ENCODE measurements around the gene WDFY1. TPM values are rescaled to one million over a fixed set of nuclear protein-coding genes. Genes with fewer than 3 reads are reported as not detected.

The WDFY1 gene
- total RNA-seq, 2 experiments from 2014 or later = 33.3 to 45.3 TPM

DNA sequence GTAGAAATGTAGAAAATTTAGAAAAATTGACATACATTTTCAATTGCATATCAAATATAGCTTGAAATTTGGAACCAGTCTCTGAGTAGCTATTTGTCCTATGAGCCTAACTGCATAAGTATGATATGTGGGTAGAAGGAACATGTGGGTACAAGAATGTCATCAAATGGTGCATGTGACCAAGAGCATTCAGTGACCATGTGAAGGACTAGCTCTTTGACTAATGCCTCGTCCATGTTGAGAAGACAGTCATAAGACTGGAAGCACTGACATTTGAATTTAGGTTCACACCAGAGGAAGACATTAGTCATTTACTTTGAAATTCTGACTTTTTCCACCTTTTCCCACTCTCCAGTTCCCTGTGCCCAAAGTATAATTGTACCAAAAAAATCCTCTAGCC is 24.7 kb upstream of the WDFY1 start:
- POLR2A ChIA-PET = interaction anchor here (0.7 to 2.4 kb wide), 7 partner anchors 8 to 432 kb away, joined by 3 to 8 read pairs (median 4); partner anchors contain the start of gene FAM124B
- no peak overlapping the region for H3K27ac ChIP-seq (ENCODE audit: low read depth, low read length, poor library complexity, severe bottlenecking)

DNA sequence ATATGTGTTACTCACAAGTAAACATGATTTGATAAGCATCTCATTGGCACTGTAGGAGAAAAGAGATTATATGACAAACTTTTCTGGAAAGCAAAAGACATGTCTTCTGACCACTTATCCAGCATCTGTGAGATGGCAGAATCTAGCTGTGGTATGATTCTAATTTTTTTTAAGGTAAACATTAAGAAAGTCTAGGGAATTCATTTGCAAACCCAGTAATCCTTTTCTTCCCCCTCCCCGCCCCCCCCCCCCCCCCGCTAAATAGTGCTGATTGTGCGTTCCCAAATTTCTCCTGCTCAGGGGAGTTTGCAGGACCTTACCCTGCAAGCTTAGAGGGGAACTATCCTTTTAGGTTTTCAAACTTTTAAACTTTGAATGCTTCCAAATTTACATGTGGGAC is 24.2 kb upstream of the WDFY1 start:
- Histone ChIP-seq H3K4me2 (ENCODE audit: low read length) (no peak overlapping the region), H3K4me3 (ENCODE audit: low read depth, low read length, poor library complexity, severe bottlenecking) (no peak overlapping the region), H3K4me1 (ENCODE audit: insufficient read depth, low read length, poor library complexity, severe bottlenecking) (no peaks in the 10 kb centered on the region), H3K27ac (ENCODE audit: low read depth, low read length, poor library complexity, severe bottlenecking) (no peak overlapping the region), H4K20me1 (ENCODE audit: insufficient read depth, low read length) (no peaks in the 10 kb centered on the region), H2AFZ (ENCODE audit: low read length) (no peak overlapping the region), H3K36me3 (ENCODE audit: insufficient read depth, low read length) (peaks cover 60% of the 10 kb centered on the region), H3K9me2 (ENCODE audit: insufficient read depth, low read length) (no peaks in the 10 kb centered on the region), H3K79me2 (ENCODE audit: insufficient read depth, low read depth, low read length) (peaks cover 15% of the 10 kb centered on the region; the same call in 1 of the 2 replicates), H3K9me3 (ENCODE audit: low read length) (no peaks in the 10 kb centered on the region)
- intact Hi-C loops (cut with micrococcal nuclease; ENCODE audit: unreplicated experiment) = no loop called here
- TF ChIP-seq EZH2phosphoT487 (IDR thresholded peaks at IDR 0.05; ENCODE audit: borderline replicate concordance, low read depth, low read length) = no peak
- BruUV-seq (replicated peaks) = no TSS peak
- CTCF ChIA-PET (ENCODE audit: unreplicated experiment) = interaction anchor here (1.1 to 1.7 kb wide), 3 partner anchors 8 to 315 kb away, joined by 4 to 6 read pairs (median 5); no protein-coding TSS in a partner anchor
- DNase-seq (ENCODE audit: low spot score) = no peak
- POLR2A ChIA-PET = interaction anchor here (0.7 to 2.4 kb wide), 4 partner anchors 11 to 314 kb away, joined by 3 to 8 read pairs (median 6); no protein-coding TSS in a partner anchor

More for the DNA sequence above, 24.7 kb upstream of the WDFY1 start:
- TF ChIP-seq, protein P1, sequence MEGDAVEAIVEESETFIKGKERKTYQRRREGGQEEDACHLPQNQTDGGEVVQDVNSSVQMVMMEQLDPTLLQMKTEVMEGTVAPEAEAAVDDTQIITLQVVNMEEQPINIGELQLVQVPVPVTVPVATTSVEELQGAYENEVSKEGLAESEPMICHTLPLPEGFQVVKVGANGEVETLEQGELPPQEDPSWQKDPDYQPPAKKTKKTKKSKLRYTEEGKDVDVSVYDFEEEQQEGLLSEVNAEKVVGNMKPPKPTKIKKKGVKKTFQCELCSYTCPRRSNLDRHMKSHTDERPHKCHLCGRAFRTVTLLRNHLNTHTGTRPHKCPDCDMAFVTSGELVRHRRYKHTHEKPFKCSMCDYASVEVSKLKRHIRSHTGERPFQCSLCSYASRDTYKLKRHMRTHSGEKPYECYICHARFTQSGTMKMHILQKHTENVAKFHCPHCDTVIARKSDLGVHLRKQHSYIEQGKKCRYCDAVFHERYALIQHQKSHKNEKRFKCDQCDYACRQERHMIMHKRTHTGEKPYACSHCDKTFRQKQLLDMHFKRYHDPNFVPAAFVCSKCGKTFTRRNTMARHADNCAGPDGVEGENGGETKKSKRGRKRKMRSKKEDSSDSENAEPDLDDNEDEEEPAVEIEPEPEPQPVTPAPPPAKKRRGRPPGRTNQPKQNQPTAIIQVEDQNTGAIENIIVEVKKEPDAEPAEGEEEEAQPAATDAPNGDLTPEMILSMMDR (conservative IDR thresholded peaks at IDR 0.05; ENCODE audit: low read length) = no peak
- Histone ChIP-seq H3K9me2 (ENCODE audit: insufficient read depth, low read length) (no peaks in the 10 kb centered on the region), H3K4me3 (ENCODE audit: low read depth, low read length, poor library complexity, severe bottlenecking) (no peak overlapping the region), H2AFZ (ENCODE audit: low read length) (no peak overlapping the region), H3K36me3 (ENCODE audit: insufficient read depth, low read length) (peaks cover 55% of the 10 kb centered on the region), H4K20me1 (ENCODE audit: insufficient read depth, low read length) (no peaks in the 10 kb centered on the region), H3K9me3 (ENCODE audit: low read length) (no peaks in the 10 kb centered on the region), H3K79me2 (ENCODE audit: insufficient read depth, low read depth, low read length) (peaks cover 10% of the 10 kb centered on the region; the same call in 1 of the 2 replicates), H3K4me1 (ENCODE audit: insufficient read depth, low read length, poor library complexity, severe bottlenecking) (no peaks in the 10 kb centered on the region), H3K4me2 (ENCODE audit: low read length) (no peak overlapping the region)
- intact Hi-C loops (cut with micrococcal nuclease; ENCODE audit: unreplicated experiment) = loop anchor here (1.0 to 5.0 kb wide), 2 partner anchors 314 to 682 kb away; no protein-coding TSS in a partner anchor
- CTCF ChIA-PET (ENCODE audit: unreplicated experiment) = interaction anchor here (0.6 to 1.7 kb wide), 4 partner anchors 8 to 314 kb away, joined by 3 to 6 read pairs (median 4); no protein-coding TSS in a partner anchor
- no TSS peak for BruUV-seq (replicated peaks)
- no peak for DNase-seq (ENCODE audit: low spot score)

DNA sequence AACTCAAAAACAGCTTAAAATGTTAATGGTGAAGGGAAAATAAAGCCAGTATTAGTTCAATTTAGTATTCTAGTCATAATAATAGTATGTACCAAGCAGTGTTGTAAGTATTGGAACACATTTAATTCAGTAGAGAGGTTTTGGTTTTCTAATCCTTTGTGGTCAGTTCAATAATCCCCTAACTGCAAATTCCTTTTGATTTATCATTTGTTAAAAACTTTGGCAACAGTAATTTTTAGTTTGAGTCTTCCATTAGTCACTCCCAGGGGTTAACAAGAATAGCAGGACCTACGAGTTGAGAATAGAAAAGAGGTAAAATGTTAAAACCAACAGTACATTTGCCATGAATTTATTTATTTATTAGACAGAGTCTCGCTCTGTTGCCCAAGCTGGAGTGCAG is 22.8 kb upstream of the WDFY1 start:
- H3K4me1 ChIP-seq (ENCODE audit: insufficient read depth, low read length, poor library complexity, severe bottlenecking) = peaks cover 6% of the 10 kb centered on the region
- no peak for TF ChIP-seq EZH2phosphoT487 (IDR thresholded peaks at IDR 0.05; ENCODE audit: borderline replicate concordance, low read depth, low read length)
- TF ChIP-seq, protein P1 (conservative IDR thresholded peaks at IDR 0.05; ENCODE audit: low read length) = no peak
- CTCF ChIA-PET (ENCODE audit: unreplicated experiment) = no interaction called here
- intact Hi-C loops (cut with micrococcal nuclease; ENCODE audit: unreplicated experiment) = no loop called here
- POLR2A ChIA-PET = interaction anchor here (0.6 to 1.2 kb wide), 4 partner anchors 10 to 903 kb away, joined by 3 to 4 read pairs (median 4); partner anchors contain the start of gene MRPL44
- H3K4me3 ChIP-seq (ENCODE audit: low read depth, low read length, poor library complexity, severe bottlenecking) = no peak overlapping the region
- H3K79me2 ChIP-seq (ENCODE audit: insufficient read depth, low read depth, low read length) = peaks cover 28% of the 10 kb centered on the region
- BruUV-seq (replicated peaks) = no TSS peak
- no peaks in the 10 kb centered on the region for H3K9me2 ChIP-seq (ENCODE audit: insufficient read depth, low read length)
- H3K36me3 ChIP-seq (ENCODE audit: insufficient read depth, low read length) = peaks cover 73% of the 10 kb centered on the region
- no peaks in the 10 kb centered on the region for H4K20me1 ChIP-seq (ENCODE audit: insufficient read depth, low read length)
- no peak overlapping the region for H3K27ac ChIP-seq (ENCODE audit: low read depth, low read length, poor library complexity, severe bottlenecking)
- no peak overlapping the region for H3K4me2 ChIP-seq (ENCODE audit: low read length)
- H3K9me3 ChIP-seq (ENCODE audit: low read length) = no peaks in the 10 kb centered on the region
- no peak for DNase-seq (ENCODE audit: low spot score)
- H2AFZ ChIP-seq (ENCODE audit: low read length) = no peak overlapping the region
